Hippocampal formation (tissue), 2 donors: ENCODE data around the gene OR2D3.
"Not testable (repeated sequence)": the region's sequence is repeated elsewhere in the genome, so short reads cannot be mapped to it uniquely, and the experiment has no call there.

ENCODE experiments used
- DNase-seq, 2 donors: peaks; one replicate each; lab custom pipeline; 2025; lab: John Stamatoyannopoulos, UW

Gene OR2D3

DNA sequence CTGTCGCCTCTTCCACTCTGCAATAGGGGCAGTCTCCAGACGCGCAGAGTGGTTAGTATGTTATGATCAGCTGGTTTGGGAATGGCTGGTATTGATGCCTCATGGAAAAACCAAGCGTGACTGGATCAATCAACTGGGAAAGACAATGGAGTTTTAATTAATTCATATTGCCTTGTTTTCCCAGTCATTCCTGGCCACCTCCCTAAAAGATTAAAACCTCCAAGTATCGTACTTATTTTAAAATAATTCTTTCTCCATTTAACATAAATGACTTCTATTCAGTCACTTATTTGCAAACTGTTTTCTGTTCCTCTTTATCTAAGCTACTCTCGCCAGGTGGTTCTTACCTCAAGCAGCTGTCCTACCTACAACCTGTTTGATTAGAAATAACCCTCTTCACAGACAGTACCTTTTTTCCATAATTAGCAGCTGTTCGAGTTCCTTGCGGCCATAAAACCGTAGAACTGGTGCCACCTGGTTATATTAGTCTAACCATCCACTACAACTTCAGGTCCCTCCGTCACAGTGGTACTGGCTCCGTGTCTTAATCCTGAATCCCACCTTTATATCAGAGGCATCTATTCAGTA lies 6.3 kb downstream of the OR2D3 start:
- no peak for DNase-seq

DNA sequence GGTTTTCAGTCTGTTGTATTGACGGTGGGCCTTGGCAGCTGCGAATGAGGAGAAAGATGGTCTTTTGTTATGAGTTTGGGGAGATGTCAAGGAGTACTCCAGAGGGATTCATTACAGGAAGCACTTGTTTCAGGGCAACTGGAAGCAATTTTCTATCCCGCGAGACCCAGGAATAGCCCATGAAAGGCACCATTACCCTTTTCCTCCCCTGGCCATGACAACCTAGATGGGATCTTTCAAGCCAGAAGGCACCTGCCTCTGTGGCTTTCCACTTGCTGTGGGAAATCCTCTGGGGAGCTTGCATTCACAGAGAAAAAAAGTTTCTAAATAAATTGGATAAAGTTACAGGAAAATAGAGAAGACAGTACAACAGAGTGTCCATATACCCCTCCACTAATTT lies 8.1 kb downstream of the OR2D3 start:
- DNase-seq, result no peak

DNA sequence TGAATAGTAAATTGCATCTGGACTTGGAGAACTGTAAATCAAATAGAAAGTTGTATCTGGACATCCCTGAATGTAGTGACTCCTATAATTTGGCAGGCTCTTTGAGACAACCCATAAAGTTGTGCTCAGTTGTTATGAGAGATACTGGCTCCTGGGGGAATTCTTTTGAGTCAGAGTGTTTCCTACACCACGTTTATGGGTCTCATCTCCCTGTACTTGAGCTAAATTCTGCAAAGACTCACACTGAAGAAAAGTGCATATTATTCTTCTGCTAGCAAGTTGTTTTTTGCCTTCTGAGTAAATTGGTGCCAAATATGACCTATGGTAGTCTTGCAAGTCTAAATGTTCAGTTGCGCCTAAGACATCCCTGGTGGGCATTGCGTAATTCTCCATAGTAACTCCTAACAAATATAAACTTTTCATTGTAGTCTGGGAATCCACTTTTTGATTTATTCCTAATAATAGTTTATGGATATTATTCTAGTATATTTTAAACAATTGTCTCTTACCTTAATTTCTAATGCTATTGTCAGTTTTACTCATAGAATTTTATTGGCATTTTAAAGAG lies 10.4 kb downstream of the OR2D3 start:
- no peak for DNase-seq

DNA sequence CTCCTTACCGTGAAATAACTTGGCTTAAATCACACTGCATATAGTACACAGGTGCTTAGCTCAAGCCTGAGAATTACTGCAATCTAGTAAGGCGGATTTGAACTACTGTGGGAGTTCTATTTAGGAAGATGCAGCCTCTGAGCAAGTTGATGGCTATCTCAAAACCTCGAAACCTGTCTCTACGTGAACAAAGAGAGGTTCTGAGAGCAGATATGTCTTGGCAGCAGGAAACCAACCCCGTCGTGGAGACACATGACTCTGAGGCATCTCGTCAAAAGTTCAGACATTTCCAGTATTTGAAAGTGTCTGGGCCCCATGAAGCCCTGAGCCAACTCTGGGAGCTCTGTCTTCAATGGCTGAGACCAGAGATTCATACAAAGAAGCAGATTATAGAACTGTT lies 11.3 kb downstream of the OR2D3 start:
- DNase-seq, result no peak

DNA sequence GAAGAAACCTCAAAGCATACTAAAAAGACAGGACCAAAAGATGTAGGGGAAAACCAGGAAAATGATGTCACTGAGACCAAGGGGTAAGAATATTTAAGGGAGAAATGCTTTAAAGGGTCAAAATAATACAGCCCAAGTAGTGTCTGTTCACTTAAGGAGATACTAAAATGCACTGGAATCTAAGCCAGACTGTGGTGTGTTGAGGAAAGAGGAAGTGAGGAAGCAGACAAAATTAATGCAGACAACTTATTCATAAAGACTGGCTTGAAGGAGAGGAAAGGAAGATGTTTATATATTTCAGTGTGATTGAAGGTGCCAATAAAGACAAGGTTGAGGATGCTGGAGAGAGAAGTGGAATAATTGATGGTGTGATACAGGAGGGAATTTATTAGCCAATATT lies 21.2 kb downstream of the OR2D3 start:
- DNase-seq, result no peak

DNA sequence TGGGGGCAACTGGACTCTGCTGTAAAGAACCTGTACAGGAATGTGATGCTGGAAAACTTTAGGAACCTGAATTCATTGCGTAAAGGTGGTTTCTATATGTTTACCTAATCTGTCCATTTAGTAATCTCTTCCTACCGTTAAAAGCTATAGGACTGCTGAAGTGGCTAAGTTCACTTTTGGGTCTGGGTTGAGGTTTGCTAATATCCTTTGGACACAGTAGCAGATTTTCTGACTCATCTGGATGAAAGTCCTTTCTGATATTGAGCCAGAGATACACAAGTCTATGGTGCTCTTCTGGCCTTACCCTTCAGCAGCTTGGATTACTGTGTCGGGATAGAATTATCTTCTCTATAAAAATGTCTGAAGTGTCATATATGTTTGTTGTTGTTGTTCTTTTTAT lies 22.3 kb downstream of the OR2D3 start:
- DNase-seq, result no peak

DNA sequence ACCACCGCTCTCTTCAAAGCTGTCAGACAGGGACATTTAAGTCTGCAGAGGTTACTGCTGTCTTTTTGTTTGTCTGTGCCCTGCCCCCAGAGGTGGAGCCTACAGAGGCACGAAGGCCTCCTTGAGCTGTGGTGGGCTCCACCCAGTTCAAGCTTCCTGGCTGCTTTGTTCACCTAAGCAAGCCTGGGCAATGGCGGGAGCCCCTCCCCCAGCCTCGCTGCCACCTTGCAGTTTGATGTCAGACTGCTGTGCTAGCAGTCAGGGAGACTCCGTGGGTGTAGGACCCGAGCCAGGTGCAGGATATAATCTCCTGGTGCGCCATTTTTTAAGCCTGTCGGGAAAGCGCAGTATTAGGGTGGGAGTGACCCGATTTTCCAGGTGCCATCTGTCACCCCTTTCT lies 33.4 kb downstream of the OR2D3 start:
- DNase-seq, result not testable (repeated sequence)

DNA sequence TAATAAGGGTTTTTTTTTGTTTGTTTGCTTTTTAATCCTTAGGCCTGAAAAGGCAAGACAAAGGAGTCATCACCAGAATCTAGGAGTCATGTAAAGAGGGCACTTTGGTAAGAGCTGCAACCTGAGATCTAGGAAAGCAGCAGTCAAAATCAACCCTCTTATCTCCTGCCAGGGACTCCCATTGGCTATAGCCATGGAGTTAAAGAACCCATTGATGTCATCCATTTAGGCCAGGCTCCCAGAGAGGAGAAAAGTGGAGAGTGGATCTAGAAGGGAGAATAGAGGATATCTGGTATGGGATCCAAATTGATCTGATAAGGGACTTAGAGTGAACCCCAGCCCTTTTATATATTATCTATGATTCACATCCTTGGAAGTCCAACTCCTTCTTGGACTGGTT lies 41.3 kb downstream of the OR2D3 start:
- no peak for DNase-seq

DNA sequence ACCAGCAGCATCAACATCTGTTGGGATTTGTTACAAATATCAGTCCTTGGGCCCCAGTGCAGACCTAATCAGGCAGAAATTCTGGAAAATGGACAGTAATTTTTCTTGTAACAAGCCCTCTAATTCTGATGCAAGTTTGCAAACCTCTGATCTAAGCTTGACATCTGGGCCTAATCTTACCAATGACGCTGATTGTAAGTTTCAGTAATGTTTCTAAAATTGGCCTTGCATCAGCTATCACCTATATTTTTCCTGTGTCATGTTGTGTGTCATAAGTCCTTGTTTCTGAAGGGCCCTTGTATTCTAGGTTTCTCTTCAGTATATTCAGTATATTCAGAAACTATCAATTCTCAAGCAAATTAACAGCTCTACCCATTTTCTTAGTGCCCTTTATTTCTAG lies 41.9 kb downstream of the OR2D3 start:
- no peak for DNase-seq

DNA sequence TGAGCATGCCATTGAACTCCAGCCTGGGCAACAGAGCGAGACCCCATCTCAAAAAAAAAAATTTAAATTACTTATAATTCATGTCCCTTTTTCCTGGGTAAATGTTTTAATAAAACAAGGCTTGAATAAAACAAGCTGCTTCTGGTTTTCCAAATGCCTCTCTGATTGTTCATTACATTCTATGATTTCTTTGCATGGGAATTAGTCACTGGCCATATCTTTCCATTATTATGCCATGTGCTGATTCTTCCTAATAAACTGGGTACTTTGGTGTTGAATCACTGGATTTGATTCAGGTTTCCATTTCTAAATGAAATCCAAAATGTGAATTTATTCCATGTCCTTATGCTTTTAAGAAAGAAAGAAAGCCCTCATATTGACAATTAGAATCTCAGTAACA lies 48.0 kb downstream of the OR2D3 start:
- no peak for DNase-seq

DNA sequence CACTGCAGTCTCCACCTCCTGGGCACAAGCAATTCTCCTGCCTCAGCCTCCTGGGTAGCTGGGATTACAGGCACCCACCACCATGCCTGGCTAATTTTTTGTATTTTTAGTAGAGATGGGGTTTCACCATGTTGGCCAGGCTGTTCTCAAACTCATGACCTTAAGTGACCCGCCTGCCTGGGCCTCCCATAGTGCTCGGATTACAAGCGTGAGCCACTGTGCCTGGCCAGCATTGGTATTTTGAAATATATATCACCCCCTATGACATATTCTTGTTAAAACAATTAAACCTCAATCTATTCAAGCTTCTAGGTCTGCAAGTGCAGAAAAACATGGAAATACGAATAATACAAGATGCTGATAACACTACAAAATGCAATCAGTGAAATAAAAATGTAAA lies 49.1 kb downstream of the OR2D3 start:
- not testable (repeated sequence) for DNase-seq
